Measurements from ENCODE around the gene PHF10.

- TF ChIP-seq POLR2A (IDR thresholded peaks at IDR 0.05), result peak in 3 of 4 donors; percentile 92 to 98 (median 92)
- TF ChIP-seq CTCF (IDR thresholded peaks at IDR 0.05), result no peak
Measured at GRCh38 chr6:169701954-169702839, 22.1 kb downstream of the PHF10 start, which contains the start of the genes C6orf120 and WDR27.
